HT-29 (cell line): ENCODE measurements around the gene TXNDC9. TPM values are rescaled to one million over a fixed set of nuclear protein-coding genes. Genes with fewer than 3 reads are reported as not detected.
"Not testable (repeated sequence)": the region's sequence is repeated elsewhere in the genome, so short reads cannot be mapped to it uniquely, and the experiment has no call there.

Source experiments
- DNase-seq: peaks from one replicate; pipeline ENCODE4 v3.0.0-alpha.2; 2015; ENCODE audit warnings: low spot score
- total RNA-seq: library from RNA; depleted of rRNA; stranded (reverse); fragments of >200 nt; shearing (Covaris generic); gene quantifications from 2 replicates; pipeline ENCODE4 v1.2.3, GENCODE V29; 2014; rRNA removed

Gene TXNDC9
- total RNA-seq, 1 experiment from 2014 or later: 22.4 TPM

- no peak for DNase-seq
These were observed 625 bp upstream of the TXNDC9 start for GRCh38 chr2:99336804-99337112.

DNA sequence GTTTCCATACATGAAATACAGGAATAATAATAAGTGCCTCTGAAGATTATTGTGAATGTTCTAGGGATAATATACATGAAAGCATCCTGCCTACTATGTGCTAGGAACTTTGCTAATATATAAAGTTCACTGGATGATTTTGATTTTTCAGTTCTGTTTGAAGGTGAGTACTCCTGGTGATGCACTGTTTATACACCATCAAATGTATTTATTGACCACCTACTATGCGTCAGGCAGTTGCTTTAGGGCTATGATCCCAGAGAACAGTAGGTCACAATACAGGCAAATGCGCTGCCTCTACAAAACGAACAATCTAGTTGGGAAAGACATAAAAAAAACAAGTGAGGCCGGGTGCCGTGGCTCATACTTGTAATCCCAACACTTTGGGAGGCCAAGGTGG is 10.7 kb downstream of the TXNDC9 start:
- no peak for DNase-seq

- DNase-seq: not testable (repeated sequence)
These were observed 18.3 kb downstream of the TXNDC9 start for GRCh38 chr2:99317873-99318200.

DNA sequence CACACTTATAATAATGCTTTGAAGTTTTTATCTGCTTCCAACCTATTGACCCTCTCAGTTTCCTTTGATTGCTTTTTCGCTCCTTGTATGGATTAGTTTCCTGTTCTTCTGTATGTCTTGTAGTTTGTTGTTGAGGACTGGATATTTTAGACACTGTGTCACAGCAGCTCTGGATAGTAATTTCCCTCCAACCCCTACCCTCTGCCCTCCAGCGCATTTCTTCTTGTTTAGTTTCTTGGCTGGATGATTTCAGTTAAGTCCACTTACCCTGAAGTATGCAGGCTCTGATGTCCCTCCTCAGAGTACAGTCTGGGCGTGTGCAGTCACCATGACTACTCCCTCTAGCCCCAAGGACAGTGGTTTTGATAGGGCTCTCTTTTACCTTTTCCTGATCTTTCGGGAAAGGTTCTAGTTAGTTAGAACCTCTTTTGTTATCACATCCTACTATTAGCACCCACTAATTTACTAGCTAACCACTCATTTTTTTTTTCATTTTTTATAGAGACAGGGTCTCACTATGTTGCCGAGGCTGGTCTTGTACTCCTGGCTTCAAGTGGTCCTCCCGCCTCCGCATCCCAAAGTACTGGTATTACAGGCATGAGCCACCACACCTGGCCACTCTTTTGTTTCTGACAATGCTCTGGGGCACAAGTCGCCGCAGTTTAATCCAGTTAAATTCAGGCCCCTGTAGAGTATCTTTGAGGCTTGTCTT is 18.8 kb downstream of the TXNDC9 start:
- DNase-seq: no peak

GRCh38 chr2:99301097-99301496 is 35.0 kb downstream of the TXNDC9 start, which contains the start of gene LYG1:
Gene LYG1 (minus strand): TSS chr2:99301197. CDS start chr2:99295670, 5,527 bp downstream.
- not testable (repeated sequence) for DNase-seq

GRCh38 chr2:99299580-99299979 is 36.6 kb downstream of the TXNDC9 start:
- DNase-seq: no peak

- no peak for DNase-seq
These were observed 38.1 kb downstream of the TXNDC9 start for GRCh38 chr2:99297994-99298393.

DNA sequence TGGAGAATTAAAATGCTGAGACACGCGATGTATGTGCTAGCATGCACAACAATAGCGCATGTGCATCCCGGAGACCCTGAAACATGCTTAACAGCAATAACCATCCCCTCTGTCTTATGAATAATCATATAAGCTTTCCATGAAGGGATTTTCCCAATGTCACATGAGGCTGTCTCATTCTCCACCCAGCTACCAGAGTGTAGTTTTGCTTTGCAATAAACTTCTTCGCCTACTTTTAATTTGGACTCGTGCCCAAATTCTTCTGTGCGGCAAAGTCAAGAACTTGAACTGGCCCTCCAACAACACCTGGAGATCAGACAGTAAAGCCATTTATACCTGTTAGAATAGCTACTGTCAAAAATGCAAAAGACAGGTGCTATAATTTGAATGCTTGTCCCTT is 50.6 kb downstream of the TXNDC9 start:
- DNase-seq: peak; percentile 56

- no peak for DNase-seq
These were observed 56.0 kb downstream of the TXNDC9 start for GRCh38 chr2:99279969-99280695.

DNA sequence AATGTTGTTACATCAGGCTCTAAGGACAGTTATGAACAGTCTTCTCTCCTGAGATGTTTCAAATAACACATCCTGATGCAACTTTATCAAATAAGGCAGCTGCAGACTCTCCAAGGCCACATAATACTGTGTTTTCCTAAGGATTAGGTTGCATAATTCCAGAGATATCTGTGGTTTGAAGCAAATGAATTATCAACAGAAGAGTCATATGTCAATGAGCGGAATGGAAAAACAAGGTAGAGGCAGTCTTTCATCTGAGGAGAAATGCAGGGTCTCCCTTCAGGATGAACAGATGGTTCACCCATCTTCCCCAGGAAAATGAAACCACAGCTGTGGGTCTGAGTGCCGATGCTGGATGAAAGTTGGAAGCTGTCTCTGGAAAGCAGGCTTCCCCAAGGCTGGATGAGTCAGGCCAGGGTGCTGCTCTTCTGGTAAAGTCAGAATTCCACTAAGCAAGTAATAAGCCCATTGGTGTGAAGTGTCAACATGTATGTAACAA is 57.3 kb downstream of the TXNDC9 start:
- peak; percentile 3 for DNase-seq

- DNase-seq: not testable (repeated sequence)
These were observed 57.9 kb downstream of the TXNDC9 start for GRCh38 chr2:99278195-99278765.

GRCh38 chr2:99275882-99276281 is 60.3 kb downstream of the TXNDC9 start:
- no peak for DNase-seq

Other genes with a start within 250 kb of the TXNDC9 start
- gene C2orf15, start 194.6 kb downstream of the TXNDC9 start, total RNA-seq: 4.6 and 4.9 TPM in 2 replicates
- gene TSGA10, start 181.4 kb downstream of the TXNDC9 start, total RNA-seq: 5.5 and 8.4 TPM in 2 replicates
- gene LIPT1, start 181.4 kb downstream of the TXNDC9 start, total RNA-seq: 2.8 and 6.4 TPM in 2 replicates
- gene MITD1, start 155.3 kb downstream of the TXNDC9 start, total RNA-seq: 14.5 and 15.5 TPM in 2 replicates
- gene MRPL30, start 155.1 kb downstream of the TXNDC9 start, total RNA-seq: 23.5 and 26.2 TPM in 2 replicates
- not detected in 2 replicates for gene LYG2, start 80.7 kb downstream of the TXNDC9 start, total RNA-seq
- gene LYG1, start 35.1 kb downstream of the TXNDC9 start, total RNA-seq: 0.08 TPM in 1 of 2 replicates, not detected in the other
- 13.6 and 14.5 TPM in 2 replicates for gene EIF5B, start 1.1 kb upstream of the TXNDC9 start, total RNA-seq
- gene REV1, start 153.7 kb upstream of the TXNDC9 start, total RNA-seq: 18.1 and 22.4 TPM in 2 replicates